ENCODE results near the gene REEP3.

Gene REEP3

GRCh38 chr10:63534723-63535122 is 13.5 kb downstream of the REEP3 start (continued):
- TF ChIP-seq PATZ1 (CRISPR knock-in tag; IDR thresholded peaks at IDR 0.05; ENCODE audit: borderline replicate concordance) (no peak), TOX (CRISPR knock-in tag; IDR thresholded peaks at IDR 0.05; ENCODE audit: borderline replicate concordance) (no peak), ZNF565 (CRISPR knock-in tag; conservative IDR thresholded peaks at IDR 0.05; ENCODE audit: low read depth) (no peak), ARNTL (CRISPR knock-in tag; IDR thresholded peaks at IDR 0.05; ENCODE audit: borderline replicate concordance, low read depth) (no peak), POU6F1 (CRISPR knock-in tag; IDR thresholded peaks at IDR 0.05; ENCODE audit: borderline replicate concordance, low read depth) (no peak), BACH2 (CRISPR knock-in tag; IDR thresholded peaks at IDR 0.05; ENCODE audit: borderline replicate concordance) (no peak), ISL1 (CRISPR knock-in tag; IDR thresholded peaks at IDR 0.05) (no peak), CREB5 (CRISPR knock-in tag; IDR thresholded peaks at IDR 0.05; ENCODE audit: low read depth) (no peak)

GRCh38 chr10:63536698-63537097 is 15.5 kb downstream of the REEP3 start:
- TF ChIP-seq TCF4 (CRISPR knock-in tag; IDR thresholded peaks at IDR 0.05; ENCODE audit: borderline replicate concordance) (no peak), ZNF565 (CRISPR knock-in tag; conservative IDR thresholded peaks at IDR 0.05; ENCODE audit: low read depth) (no peak), ZFP30 (CRISPR knock-in tag; IDR thresholded peaks at IDR 0.05) (no peak), TOX (CRISPR knock-in tag; IDR thresholded peaks at IDR 0.05; ENCODE audit: borderline replicate concordance) (no peak), SNAI2 (CRISPR knock-in tag; IDR thresholded peaks at IDR 0.05) (no peak), ZC3H10 (CRISPR knock-in tag; IDR thresholded peaks at IDR 0.05) (no peak), ARNTL (CRISPR knock-in tag; IDR thresholded peaks at IDR 0.05; ENCODE audit: borderline replicate concordance, low read depth) (no peak), POU6F1 (CRISPR knock-in tag; IDR thresholded peaks at IDR 0.05; ENCODE audit: borderline replicate concordance, low read depth) (no peak), ZFP3 (CRISPR knock-in tag; IDR thresholded peaks at IDR 0.05) (no peak), CSDC2 (CRISPR knock-in tag; IDR thresholded peaks at IDR 0.05) (no peak), ZNF70 (CRISPR knock-in tag; IDR thresholded peaks at IDR 0.05) (no peak)
- no peak for ATAC-seq

GRCh38 chr10:63537536-63537935 is 16.3 kb downstream of the REEP3 start:
- no peak for TF ChIP-seq ZFP3 (CRISPR knock-in tag; IDR thresholded peaks at IDR 0.05)
- no peak for TF ChIP-seq ZFP30 (CRISPR knock-in tag; IDR thresholded peaks at IDR 0.05)
- TF ChIP-seq BACH2 (CRISPR knock-in tag; IDR thresholded peaks at IDR 0.05; ENCODE audit: borderline replicate concordance), result no peak
- no peak for TF ChIP-seq ZNF70 (CRISPR knock-in tag; IDR thresholded peaks at IDR 0.05)
- no peak for TF ChIP-seq PATZ1 (CRISPR knock-in tag; IDR thresholded peaks at IDR 0.05; ENCODE audit: borderline replicate concordance)
- no peak for TF ChIP-seq GLIS3 (CRISPR knock-in tag; IDR thresholded peaks at IDR 0.05)
- no peak for TF ChIP-seq OSR1 (CRISPR knock-in tag; IDR thresholded peaks at IDR 0.05)

GRCh38 chr10:63539377-63539776 is 18.2 kb downstream of the REEP3 start:
- no peak for ATAC-seq
- TF ChIP-seq RARB (CRISPR knock-in tag; IDR thresholded peaks at IDR 0.05) (no peak), ZFP3 (CRISPR knock-in tag; IDR thresholded peaks at IDR 0.05) (no peak), ZNF70 (CRISPR knock-in tag; IDR thresholded peaks at IDR 0.05) (no peak), POU6F1 (CRISPR knock-in tag; IDR thresholded peaks at IDR 0.05; ENCODE audit: borderline replicate concordance, low read depth) (no peak), CSRNP3 (CRISPR knock-in tag; IDR thresholded peaks at IDR 0.05) (no peak), CSDC2 (CRISPR knock-in tag; IDR thresholded peaks at IDR 0.05) (no peak), ZNF8 (CRISPR knock-in tag; IDR thresholded peaks at IDR 0.05) (no peak), SNAI2 (CRISPR knock-in tag; IDR thresholded peaks at IDR 0.05) (no peak), TSHZ2 (CRISPR knock-in tag; IDR thresholded peaks at IDR 0.05) (no peak), BACH2 (CRISPR knock-in tag; IDR thresholded peaks at IDR 0.05; ENCODE audit: borderline replicate concordance) (no peak)

More at GRCh38 chr10:63537536-63537935, 16.3 kb downstream of the REEP3 start:
- ATAC-seq, result no peak

Data from SK-N-SH treated with all-trans-retinoic acid at 6 μM for 48 hours (cell line).